Left ventricle myocardium superior (tissue), 1 donor: ENCODE data around the gene ADK. TPM values are rescaled to one million over a fixed set of nuclear protein-coding genes. Genes with fewer than 3 reads are reported as not detected.
"Not testable (repeated sequence)": the region's sequence is repeated elsewhere in the genome, so short reads cannot be mapped to it uniquely, and the experiment has no call there.

Experiments
- ATAC-seq: fragments of 200-7000 bp; cut with Tn5 transposase; one replicate; pipeline ENCODE4 v1.9.1; 2020; ENCODE audit warnings: mild to moderate bottlenecking, moderate library complexity
- DNase-seq: peaks from one replicate; pipeline ENCODE4 v3.0.0-alpha.2; 2020
- intact Hi-C: fragments of 100-400 bp; cut with micrococcal nuclease; formaldehyde crosslinking; loops from one replicate; pipeline ENCODE4 v1.11.0; 2022
- total RNA-seq: library from RNA; stranded (reverse); fragmentation: NEBNext Ultra II Directional; extraction: Animal tissue kit (Norgen Biotek cat#: 25700); gene quantifications from one replicate; pipeline ENCODE4 v1.2.1, GENCODE V29; 2021
- donor health status: DM: no; HTN: yes; CAD: no; lungs with severe emphysema.

Gene ADK
- total RNA-seq, 1 donor from 2014 or later = 47.2 TPM

- DNase-seq, intact Hi-C loops, ATAC-seq: not testable (repeated sequence)
Observed at GRCh38 chr10:74222467-74222866, 71.4 kb downstream of the ADK start.

- ATAC-seq = no peak
- intact Hi-C loops = no loop called here
- no peak for DNase-seq
Observed at GRCh38 chr10:74223755-74224529, 72.9 kb downstream of the ADK start.

- intact Hi-C loops = no loop called here
- no peak for DNase-seq
- no peak for ATAC-seq
Observed at GRCh38 chr10:74227697-74228424, 76.8 kb downstream of the ADK start.

- DNase-seq (no peak), ATAC-seq (no peak)
- intact Hi-C loops = no loop called here
Observed at GRCh38 chr10:74231375-74231774, 80.4 kb downstream of the ADK start.

GRCh38 chr10:74233281-74233680, 82.3 kb downstream of the ADK start:
- ATAC-seq = no peak
- intact Hi-C loops = no loop called here
- no peak for DNase-seq

- intact Hi-C loops = no loop called here
- ATAC-seq = no peak
- no peak for DNase-seq
Observed at GRCh38 chr10:74234569-74234968, 83.5 kb downstream of the ADK start.

- intact Hi-C loops = no loop called here
- DNase-seq = no peak
- ATAC-seq = no peak
Observed at GRCh38 chr10:74238031-74238431, 87.0 kb downstream of the ADK start.

GRCh38 chr10:74238516-74238915, 87.5 kb downstream of the ADK start:
- intact Hi-C loops = no loop called here
- no peak for ATAC-seq
- DNase-seq = no peak

- intact Hi-C loops = no loop called here
- no peak for ATAC-seq
Observed at GRCh38 chr10:74243067-74243466, 92.0 kb downstream of the ADK start.

GRCh38 chr10:74244097-74244685, 93.2 kb downstream of the ADK start:
- ATAC-seq (no peak), DNase-seq (no peak)
- intact Hi-C loops = no loop called here

More at GRCh38 chr10:74243067-74243466, 92.0 kb downstream of the ADK start:
- DNase-seq = no peak

- intact Hi-C loops = no loop called here
- no peak for ATAC-seq
- no peak for DNase-seq
Observed at GRCh38 chr10:74244807-74245206, 93.8 kb downstream of the ADK start.

GRCh38 chr10:74246495-74246894, 95.5 kb downstream of the ADK start:
- intact Hi-C loops = no loop called here
- DNase-seq = no peak

GRCh38 chr10:74249865-74250264, 98.8 kb downstream of the ADK start:
- no peak for ATAC-seq
- intact Hi-C loops = no loop called here
- no peak for DNase-seq

More at GRCh38 chr10:74246495-74246894, 95.5 kb downstream of the ADK start:
- no peak for ATAC-seq

GRCh38 chr10:74255214-74255613, 104.2 kb downstream of the ADK start:
- intact Hi-C loops = no loop called here
- ATAC-seq (no peak), DNase-seq (no peak)

- intact Hi-C loops = no loop called here
- ATAC-seq (no peak), DNase-seq (no peak)
Observed at GRCh38 chr10:74255888-74256357, 104.9 kb downstream of the ADK start.

- intact Hi-C loops = loop anchor here (10.0 kb wide), 2 partner anchors 842 to 972 kb away; partner anchors contain the start of gene COMTD1
- DNase-seq = no peak
- ATAC-seq = no peak
Observed at GRCh38 chr10:74262856-74263255, 111.8 kb downstream of the ADK start.

GRCh38 chr10:74263996-74264395, 113.0 kb downstream of the ADK start:
- no peak for ATAC-seq
- no peak for DNase-seq
- intact Hi-C loops = loop anchor here (10.0 kb wide), 2 partner anchors 841 to 971 kb away; partner anchors contain the start of gene COMTD1

- intact Hi-C loops = no loop called here
- no peak for ATAC-seq
- no peak for DNase-seq
Observed at GRCh38 chr10:74272288-74272687, 121.3 kb downstream of the ADK start.

GRCh38 chr10:74275755-74276290, 124.8 kb downstream of the ADK start:
- intact Hi-C loops = no loop called here
- DNase-seq (no peak), ATAC-seq (no peak)

GRCh38 chr10:74276416-74276815, 125.4 kb downstream of the ADK start:
- intact Hi-C loops = no loop called here
- no peak for DNase-seq
- no peak for ATAC-seq
